ENCODE measurements around the gene CA5A.
A peak's percentile ranks its signal among the peaks of the same experiment; 100 is the strongest.

CA5A gene

DNA sequence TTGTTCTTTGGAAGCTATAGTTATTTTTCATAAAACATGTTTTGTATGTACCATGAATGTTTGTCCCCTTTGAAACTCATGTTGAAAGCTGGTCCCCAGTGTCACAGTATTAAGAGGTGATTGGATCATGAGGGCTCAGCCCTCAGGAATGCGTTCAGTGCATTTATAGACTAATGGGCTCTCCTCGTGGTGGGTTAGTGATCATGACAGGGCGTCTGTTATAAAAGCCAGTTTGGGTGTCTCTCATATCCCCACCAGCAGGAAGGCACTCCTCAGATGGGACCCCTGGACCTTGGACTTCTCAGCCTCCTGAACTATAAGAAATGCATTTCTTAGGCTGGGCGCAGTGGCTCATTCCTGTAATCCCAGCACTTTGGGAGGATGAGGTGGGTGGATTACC lies 25.3 kb upstream of the CA5A start:
- DNase-seq: no peak

DNA sequence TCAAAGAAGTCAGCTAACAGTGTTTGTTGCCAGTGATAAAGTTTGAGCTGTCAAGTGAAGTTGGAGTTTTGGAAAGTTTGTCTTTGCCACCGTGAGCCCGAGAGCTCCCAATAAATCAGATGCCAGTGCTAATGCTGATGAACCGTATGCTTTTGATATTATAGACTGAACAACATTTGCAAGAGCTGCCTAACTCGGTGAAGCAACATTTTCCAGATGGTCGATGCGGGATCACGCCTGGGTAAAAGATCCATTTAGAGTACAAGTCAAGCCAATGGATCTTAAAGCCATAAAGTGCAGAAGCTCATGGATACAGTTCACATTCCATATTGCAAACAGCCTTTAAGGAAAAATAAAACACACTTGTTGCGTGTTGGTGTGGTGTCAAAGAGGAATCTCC lies 24.5 kb upstream of the CA5A start:
- no peak for DNase-seq

DNA sequence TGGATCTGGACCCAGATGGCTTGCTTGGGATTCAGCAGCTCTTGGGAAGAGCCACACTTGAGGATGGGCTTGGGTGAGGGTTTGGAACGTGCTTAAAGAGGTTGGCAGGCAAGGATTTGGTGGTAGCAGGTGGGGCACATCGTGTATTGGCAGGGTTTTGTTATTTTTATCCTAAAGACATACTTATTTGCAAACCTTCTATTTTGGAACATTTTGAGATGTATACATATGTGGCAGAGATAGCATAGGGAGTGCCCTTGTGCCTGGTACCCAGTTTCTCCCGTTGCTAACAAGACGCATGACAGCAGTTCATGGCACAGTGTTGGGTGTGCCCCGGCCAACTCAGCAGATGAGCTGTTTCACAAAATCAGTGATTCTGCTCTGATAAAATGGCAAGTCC lies 24.0 kb upstream of the CA5A start:
- DNase-seq: no peak

DNA sequence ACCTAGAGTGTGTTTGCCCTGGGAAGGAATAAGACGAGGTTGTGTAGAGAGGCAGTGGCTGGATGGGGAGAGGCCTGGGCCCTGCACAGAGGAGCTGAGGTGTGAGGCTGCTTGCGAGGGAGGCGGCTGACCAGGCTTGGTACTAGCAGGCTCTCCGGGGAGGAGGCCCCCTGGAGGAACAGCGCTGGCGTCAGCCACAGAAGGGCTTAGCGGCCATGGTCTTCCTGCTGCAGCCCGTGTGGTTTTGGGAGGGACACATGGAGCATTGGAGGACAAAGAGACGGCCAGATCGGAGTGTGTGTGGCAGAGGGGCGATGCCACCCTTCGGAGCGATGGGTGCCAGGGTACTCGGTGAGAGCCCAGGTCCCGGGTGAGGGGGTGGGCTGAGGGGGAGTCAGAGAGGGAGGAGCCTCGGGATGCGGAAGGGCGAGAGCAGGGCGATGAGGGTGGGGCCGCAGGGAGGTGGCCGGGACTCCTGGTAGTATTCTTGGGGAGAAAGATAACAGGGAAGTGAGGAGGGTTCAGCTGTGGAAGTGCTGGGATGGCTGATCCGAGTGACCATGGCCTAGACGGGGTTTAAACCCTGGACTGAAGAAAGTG lies 23.2 kb upstream of the CA5A start:
- DNase-seq: no peak

DNA sequence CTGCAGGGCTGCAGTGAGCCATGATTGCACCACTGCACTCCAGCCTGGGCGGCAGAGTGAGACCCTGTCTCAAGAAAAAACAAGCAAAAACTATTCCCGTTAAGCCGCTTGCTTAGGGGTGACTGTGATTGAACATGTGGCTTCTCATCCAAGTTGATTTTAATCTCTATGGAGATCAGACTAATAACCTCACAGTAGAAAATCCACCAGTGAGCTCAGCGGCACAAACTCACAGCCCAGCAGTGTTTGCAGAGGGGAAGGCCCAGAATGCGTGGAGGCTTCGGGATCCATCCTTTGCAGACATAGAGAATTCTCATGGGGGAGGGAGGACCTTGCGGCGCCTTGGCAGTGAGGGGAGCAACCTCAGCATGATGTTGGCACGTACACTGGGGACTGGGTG lies 22.3 kb upstream of the CA5A start:
- DNase-seq: no peak

DNA sequence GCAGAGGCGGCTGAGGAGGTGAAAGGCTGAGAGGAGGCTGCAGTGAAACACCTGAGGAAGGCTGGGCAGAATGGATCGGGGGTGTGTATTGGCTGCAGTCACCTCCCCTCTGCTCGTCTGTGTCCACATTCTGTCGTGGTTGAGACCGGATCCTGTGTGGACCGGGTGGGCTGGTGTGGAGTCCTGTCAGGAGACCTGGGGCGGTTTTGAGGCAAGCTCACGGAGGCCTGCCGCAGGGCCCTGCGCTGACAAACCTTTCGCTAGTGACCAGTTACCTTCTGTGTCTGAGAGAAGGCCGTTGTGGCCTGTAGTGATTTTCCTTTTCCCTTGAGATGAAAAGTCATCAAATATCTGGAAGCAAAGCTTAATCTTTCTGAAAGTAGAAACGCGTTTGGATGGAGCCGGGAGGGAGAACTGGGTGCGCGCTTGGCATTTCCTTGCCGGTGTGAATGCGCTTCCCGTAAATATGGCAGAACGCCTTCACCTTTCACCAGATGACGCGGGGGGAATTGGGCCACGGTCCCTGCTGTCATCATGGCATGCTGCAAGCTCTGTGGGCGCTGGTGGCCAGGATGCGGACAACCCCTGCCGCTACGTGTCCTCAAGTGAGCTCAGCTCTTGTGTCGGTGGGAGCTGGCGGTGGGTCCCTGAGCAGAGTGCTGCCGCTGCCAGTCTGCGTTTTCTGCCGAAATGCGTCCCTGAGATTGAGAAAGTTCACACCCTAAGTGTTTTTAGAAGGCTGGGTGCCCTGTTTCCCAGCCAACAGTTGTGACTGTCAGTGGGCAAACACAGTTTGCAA lies 21.2 kb upstream of the CA5A start:
- DNase-seq: no peak

DNA sequence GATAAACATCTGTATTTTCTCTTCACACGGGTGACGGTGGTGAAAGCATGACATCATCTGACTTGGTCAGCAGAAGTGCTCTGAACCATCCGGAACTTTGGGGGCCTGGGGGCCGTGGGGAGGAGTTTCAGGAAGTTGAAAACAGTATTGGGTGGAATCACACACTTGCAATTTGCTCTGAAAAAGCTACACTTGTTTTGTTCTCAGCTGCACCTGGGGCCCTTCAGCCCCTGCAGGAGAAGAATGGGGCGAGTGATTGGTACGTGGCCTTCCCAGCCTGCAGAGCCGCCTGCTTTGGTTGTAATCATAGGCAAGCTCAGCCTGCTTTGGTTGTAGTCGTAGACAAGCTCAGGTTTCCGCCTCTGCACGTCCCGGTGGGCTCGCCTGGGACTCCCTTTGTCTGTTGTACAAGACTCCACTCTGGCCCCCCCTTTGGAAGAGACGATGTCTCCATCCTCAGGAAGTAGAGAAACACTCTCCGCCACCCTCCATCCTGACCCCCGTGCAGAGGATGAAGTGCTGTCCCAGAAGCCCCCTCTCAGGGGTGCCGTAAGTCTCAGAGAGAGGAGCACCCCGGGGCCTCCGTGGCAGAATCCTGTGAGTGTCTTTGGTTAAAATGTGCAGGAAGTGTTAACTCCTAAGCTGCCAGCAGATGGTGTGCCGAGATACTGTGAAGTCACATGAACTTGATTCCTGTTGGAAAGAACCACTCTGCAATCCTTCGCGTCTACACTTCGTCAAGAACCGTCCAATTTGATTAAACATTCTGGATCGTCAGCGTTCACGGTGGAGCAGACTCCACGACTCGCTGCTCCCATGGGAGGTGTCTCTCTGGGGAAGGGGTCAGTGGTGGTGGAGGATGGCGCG lies 20.3 kb upstream of the CA5A start:
- peak; percentile 14 for DNase-seq

DNA sequence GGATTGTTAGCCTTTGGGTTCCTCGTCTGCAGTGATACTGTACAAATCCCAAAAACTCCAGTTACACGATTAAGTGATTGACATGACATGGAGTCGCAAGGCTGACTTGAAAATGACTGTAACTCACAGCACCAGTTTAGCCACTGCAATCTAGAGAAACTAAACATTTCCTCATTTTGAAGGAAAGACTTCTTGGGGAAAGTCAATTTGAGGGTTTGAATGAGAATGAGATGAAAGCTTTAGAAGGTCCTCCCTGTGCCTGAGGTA lies 19.7 kb upstream of the CA5A start:
- DNase-seq: no peak

DNA sequence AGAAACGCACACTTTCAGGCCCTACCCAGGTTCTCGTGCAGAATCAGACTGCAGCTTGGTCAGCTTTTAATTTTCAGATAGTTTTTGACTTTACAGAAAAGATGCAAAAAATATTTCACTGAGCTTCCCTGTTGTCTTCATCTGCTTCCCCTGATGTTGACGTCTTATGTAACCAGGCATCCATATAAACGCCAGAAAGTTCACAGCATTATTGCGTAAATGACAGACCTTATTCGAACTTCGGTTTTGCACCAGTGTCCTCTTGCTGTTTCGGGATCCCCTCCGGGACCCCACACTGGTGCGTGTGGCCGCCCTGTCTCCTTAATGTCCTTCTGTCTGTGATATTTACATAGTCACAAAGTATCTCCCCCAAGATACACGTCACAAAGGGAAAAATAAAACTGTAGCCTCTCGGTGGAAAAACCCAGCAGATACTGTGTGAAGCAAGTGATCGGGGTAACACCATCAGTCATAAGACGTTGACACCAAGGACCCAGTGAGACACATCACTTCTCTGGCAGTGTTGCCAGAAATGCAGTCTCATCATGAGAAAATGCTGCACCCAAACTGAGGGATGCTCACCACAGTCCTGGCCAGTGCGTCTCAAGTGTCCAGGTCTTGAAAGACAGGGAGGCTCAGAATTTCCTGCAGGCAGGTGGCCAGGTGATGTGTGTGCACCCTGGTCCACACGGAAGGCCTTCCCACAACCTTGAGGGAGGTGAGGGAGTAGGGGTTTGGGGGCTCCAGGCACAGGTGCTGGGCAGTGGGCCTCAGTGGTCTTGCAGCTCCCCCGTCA lies 19.2 kb upstream of the CA5A start:
- DNase-seq: no peak

DNA sequence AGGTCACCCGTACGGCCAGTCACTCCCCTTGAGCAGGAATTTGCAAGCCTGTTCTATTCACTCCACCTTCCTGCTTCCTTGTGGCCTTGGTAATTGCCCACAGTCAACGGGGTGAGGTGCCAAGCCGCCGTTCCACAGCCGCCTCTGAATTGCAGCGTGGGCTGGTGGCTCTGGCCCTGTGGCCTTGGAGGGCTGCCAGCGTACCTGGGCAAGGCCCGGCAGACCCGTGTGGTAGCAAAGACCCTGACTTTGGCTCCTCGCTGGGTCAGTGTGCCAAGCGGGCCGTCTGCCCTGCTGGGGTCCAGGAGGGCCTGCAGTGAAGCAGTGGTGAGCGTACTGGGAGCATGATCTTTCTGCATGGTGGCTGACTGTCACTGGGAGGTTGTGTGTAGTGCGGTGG lies 18.5 kb upstream of the CA5A start:
- DNase-seq: no peak

DNA sequence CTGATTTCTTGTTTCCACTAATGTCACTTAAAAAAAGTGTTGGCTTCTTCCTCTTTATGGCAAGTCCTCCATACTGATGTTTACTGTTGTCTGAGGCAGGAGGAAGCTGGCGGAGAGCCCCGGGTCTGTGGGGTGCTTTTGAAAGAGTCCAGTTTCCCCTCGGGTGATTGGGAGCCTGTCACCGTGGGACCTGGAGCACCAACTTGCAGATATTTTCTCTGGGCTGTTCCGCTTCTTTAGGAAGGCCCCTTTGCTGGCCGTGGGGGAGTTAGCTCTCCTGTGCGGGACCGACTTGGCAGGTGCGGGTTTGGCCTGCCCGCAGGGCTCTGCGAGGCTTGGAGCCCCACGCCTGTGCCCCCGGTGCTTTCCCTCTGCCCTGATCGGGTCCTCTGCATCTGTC lies 18.0 kb upstream of the CA5A start:
- DNase-seq: no peak

DNA sequence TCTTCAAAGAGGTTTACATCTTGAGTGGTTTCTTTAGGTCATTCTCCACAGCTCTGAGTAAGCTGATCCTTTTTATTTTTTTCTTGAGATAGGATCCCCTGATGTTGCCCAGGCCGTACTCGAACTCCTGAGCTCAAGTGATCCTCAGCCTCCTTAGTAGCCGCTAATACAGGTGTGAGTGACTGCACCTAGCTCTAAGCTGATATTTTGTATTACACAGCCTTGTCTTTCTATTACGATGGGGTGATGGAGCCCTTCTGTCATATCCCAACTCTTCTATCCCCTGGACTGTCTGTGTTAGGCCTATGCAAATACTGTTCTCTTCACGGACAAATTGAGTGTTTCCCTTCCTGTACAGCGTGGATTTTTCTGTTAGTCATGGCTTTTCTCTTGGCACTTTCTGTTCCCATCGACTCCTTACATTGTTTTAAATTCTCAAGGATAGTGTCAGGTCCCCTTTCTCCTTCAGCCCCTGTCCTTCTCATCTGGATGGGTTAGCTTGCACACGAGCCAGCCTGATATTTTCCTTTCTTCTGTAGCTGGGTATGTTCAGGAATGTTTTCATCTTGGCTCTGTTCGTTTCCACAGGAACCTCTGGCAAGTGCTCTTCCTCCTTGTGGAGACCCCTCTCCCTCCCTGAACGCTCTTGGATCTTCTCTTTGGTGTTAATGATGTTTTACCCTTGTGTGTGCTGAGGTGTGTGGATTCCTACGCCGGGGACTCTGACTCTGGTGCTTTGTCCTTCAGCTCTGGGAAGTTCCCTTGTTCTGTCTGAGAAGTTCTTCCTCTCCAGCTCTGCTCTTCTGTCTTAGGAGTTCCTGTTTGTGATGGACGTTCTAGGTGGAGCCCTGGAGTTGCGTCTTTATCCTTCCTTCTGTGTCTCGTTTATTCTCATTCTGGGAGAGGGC lies 17.2 kb upstream of the CA5A start:
- DNase-seq: no peak

DNA sequence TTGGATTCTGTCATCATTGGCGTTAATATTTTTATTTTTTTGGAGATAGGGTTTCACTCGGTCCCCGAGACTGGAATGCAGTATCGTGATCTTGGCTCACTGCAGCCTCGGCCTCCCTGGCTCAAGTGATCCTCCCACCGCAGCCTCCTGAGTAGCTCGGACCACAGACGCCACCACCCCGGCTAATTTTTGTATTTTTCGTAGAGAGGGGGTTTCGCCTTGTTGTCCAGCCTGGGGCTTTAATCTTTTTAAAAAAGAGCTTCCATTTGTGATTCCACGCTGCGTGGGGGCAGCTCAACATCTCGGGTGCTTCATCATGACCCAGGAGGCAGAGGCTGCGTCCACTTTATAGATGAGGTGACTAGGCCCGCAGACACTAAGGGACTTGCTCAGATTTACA lies 16.4 kb upstream of the CA5A start:
- DNase-seq: no peak

DNA sequence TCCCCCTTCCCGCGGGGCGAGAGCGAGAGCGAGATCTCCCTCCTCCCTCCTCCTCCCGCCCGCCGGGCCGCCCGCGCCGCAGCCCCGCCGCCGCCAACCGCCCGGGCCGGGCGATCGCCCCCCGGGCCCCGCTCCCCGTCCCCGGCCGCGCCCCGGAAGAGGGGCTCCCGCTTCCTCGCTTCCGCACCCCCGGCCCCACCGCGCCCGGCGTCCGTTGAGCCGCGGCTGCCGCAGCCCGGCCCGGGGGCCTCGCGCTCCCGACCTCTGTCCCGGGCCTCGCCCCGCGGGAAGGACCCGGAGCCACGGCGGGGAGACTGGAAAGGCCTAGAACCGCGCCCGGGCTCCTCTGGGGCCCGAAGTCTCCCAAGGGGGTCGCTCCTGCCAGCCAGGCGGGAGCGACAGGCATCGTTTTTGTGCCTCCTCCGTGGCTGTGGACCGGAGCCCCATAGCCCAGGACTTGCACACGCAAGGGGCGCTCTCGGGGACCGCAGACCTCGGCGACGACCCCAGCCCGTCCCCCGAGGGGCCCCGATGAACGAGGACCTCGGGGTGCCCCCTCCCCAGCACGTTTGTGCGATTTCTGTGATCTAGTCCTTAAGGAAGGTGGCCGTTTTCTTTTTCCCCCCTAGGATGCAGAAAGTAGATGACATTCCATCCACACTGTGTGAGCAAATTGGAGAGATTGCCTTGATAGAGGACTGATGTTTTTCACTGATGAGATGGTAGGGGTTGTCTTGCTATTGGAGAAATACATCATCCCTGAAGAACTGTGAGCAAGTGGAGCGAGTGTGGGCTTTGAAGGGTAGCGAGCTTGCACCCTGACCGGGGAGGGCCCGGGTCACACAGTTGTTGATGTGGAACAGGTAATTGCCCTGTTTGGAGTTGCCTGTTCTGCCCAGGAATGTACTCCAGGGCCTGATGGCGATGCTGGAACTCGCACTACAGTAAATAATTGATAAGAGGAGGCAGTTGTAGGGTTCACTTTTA lies 15.5 kb upstream of the CA5A start:
- DNase-seq: no peak

DNA sequence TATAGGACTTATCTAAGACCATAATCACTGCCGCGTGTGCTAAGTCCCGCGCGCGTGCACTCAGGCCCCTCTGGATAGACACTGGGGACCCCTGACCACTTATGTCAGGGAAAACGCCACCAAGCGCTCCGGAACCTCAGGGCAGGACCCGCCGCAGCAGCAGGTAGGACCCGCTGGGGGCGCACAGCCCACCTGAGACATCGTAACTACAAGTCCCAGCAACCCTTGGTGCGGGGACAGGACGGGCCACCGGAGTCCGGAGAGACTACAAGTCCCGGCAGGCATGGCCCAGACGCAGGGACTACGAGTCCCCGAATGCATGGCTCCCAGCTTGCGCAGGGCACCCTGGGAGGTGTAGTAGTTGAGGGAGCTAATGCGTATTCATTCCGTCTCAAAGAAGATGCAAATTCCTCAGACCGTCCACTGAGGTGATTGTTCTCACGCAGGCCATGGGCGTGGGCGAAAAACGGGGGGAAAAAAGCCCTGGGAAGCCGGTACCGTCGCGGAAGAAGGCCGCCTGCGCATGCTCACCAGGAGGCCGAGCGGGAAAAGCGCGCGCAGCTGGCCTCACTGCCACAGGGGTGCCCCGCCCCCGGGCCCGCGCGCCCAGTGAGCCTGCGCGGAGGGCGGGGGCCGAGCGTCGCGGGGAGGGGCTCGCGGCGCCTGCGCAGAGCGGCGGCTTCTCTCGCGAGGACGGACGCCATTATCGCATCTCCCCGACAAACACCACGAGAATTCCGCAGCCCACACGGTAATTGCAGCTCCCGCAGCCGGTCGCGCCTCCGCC lies 14.6 kb upstream of the CA5A start, which contains the start of gene BANP:
Gene BANP, plus strand, starts transcription at position 670 of the 787 bp plus-strand sequence. CDS start 23,682 bp downstream, outside the sequence.
- peak; percentile 95 for DNase-seq

DNA sequence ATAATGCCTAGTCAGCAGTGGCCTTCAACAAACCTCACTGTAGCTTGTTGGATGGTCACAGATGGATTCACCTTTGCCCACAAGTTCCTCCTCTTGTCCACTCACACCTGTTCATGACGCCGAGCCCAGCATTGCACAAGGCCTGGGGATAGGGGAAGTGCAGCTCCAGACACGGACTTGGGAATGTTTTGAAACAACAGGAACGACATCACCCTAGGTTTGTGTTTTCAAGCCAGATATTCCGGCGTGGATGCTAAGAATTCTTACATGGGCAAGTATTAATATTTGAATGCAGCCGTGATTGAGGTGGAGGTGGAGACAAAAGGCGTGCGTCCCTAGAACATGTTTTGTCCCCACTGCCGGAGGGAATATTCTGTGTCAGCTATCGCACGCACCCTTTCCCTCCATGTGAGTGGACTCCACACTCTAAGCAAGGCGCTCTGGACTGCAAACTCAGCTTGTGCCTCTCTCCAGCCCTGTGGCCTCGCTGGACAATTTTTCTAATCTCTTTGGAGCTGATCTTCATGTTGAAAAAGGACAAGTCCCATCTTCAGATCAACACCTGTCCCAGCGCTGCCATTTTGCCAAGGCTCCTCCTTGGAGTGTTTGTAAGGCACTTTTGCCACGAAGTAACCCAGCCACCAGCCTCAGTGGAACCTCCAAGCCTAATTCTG lies 12.9 kb upstream of the CA5A start:
- no peak for DNase-seq

DNA sequence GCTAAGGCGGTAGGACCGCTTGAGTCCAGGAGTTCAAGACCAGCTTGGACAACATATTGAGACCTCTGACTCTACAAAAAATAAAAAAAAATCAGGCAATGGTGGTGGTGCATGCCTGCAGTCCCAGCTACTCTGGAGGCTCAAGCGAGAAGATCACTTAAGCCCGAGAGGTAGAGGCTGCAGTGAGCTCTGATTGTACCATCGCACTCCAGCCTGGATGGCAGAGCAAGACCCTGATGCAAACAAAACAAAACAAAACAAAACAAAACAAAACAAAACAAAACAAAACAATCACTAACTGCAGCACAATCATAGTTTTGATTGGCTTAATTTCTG lies 12.4 kb upstream of the CA5A start:
- no peak for DNase-seq

DNA sequence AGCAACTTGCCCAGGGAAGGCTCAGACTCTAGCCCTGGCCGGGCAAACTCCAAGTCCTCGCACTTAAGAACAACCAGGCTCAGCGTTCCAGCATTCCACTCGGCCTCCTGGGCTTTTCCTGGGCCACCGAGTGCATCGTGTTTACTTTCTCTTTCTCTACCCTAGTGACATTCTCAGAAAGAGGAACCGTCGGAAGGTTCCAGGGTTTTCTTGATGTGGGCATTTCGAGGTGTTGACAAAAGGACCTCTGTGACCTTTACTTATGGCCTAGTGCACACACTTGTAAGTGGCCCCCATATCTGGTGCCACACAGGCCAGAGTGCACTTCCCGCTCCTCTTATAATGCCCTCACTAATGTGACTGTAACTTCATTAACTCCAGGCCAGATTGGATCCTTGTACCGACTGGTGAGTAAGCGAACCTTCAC lies 11.8 kb upstream of the CA5A start:
- no peak for DNase-seq

DNA sequence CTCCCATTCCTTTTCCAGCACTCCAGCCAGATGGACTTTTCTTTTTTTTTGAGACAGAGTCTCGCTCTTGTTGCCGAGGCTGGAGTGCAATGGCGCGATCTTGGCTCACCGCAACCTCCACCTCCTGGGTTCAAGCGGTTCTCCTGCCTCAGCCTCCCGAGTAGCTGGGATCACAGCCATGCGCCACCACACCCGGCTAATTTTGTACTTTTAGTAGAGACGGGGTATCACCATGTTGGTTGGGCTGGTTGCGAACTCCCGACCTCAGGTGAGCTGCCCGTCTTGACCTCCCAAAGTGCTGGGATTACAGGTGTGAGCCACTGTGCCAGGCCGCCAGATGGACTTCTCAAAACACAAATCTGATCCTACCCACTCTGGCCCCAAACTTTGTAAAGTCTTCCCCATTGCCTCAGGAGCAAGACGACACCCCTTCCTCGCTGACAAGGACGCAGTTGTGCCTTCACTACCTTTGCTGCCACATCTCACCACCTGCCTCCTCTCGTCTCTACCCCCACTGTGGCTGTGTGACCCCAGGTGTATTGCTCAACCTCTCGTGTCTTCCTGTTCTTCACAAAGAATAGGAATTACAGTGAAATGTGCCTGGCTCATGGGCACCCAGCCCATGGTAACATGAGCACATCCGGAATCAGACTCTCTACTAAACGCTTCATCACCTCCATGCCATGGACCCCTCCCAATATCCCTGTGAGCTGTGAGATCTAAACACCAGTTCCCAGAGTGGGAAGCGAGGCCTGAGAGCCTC lies 11.2 kb upstream of the CA5A start:
- DNase-seq: no peak

All from NCI-H2227 treated with DMSO at 0.1 percent for 48 hours (cell line).